ENCODE measurements around the gene TULP1. TPM values are rescaled to one million over a fixed set of nuclear protein-coding genes. Genes with fewer than 3 reads are reported as not detected.
A peak's percentile ranks its signal among the peaks of the same experiment; 100 is the strongest.
"Not testable (repeated sequence)": the region's sequence is repeated elsewhere in the genome, so short reads cannot be mapped to it uniquely, and the experiment has no call there.

Gene TULP1
- polyA plus RNA-seq, 1 donor, result 1.7 TPM

GRCh38 chr6:35521235-35521634 is 8.5 kb upstream of the TULP1 start:
- DNase-seq, result no peak

GRCh38 chr6:35519313-35520015 is 6.8 kb upstream of the TULP1 start:
- DNase-seq, result no peak

- no peak for DNase-seq
Measured at GRCh38 chr6:35518566-35519312, 6.0 kb upstream of the TULP1 start.

GRCh38 chr6:35517978-35518377 is 5.3 kb upstream of the TULP1 start:
- not testable (repeated sequence) for DNase-seq

GRCh38 chr6:35516712-35517111 is 4.0 kb upstream of the TULP1 start:
- DNase-seq, result no peak

GRCh38 chr6:35515939-35516338 is 3.2 kb upstream of the TULP1 start:
- DNase-seq, result not testable (repeated sequence)

- DNase-seq, result no peak
Measured at GRCh38 chr6:35514587-35514986, 1.9 kb upstream of the TULP1 start.

GRCh38 chr6:35512006-35512405 is 690 bp downstream of the TULP1 start:
- DNase-seq, result no peak

GRCh38 chr6:35511562-35511941 is 1.1 kb downstream of the TULP1 start:
- DNase-seq, result no peak

- DNase-seq, result no peak
Measured at GRCh38 chr6:35510916-35511561, 1.7 kb downstream of the TULP1 start.

- no peak for DNase-seq
Measured at GRCh38 chr6:35508542-35508941, 4.2 kb downstream of the TULP1 start.

- DNase-seq, result no peak
Measured at GRCh38 chr6:35508027-35508426, 4.7 kb downstream of the TULP1 start.

- no peak for DNase-seq
Measured at GRCh38 chr6:35507221-35507620, 5.5 kb downstream of the TULP1 start.

- no peak for DNase-seq
Measured at GRCh38 chr6:35506536-35506935, 6.2 kb downstream of the TULP1 start.

- no peak for DNase-seq
Measured at GRCh38 chr6:35505999-35506412, 6.7 kb downstream of the TULP1 start.

- no peak for DNase-seq
Measured at GRCh38 chr6:35503534-35503933, 9.2 kb downstream of the TULP1 start.

GRCh38 chr6:35501784-35502183 is 10.9 kb downstream of the TULP1 start:
- DNase-seq, result no peak

GRCh38 chr6:35500782-35501181 is 11.9 kb downstream of the TULP1 start:
- DNase-seq, result no peak

- no peak for DNase-seq
Measured at GRCh38 chr6:35499372-35499771, 13.3 kb downstream of the TULP1 start.

- no peak for DNase-seq
Measured at GRCh38 chr6:35498422-35499067, 14.2 kb downstream of the TULP1 start.

GRCh38 chr6:35497571-35498421 is 14.9 kb downstream of the TULP1 start:
- peak; percentile 79 for DNase-seq

All from left kidney (tissue), 2 donors.